GM18507 (cell line): ENCODE measurements around the gene MON2.

ENCODE experiments used
- DNase-seq: peaks from one replicate; pipeline ENCODE4 v3.0.0; 2011; ENCODE audit warnings: low read depth; ENCODE audit not compliant: insufficient read length; ENCODE audit errors: extremely low spot score
- FAIRE-seq: peaks from 2 replicates; lab custom pipeline; 2011; peaks lifted over from hg19 to GRCh38; lab: Jason Lieb, UNC

Gene MON2

DNA sequence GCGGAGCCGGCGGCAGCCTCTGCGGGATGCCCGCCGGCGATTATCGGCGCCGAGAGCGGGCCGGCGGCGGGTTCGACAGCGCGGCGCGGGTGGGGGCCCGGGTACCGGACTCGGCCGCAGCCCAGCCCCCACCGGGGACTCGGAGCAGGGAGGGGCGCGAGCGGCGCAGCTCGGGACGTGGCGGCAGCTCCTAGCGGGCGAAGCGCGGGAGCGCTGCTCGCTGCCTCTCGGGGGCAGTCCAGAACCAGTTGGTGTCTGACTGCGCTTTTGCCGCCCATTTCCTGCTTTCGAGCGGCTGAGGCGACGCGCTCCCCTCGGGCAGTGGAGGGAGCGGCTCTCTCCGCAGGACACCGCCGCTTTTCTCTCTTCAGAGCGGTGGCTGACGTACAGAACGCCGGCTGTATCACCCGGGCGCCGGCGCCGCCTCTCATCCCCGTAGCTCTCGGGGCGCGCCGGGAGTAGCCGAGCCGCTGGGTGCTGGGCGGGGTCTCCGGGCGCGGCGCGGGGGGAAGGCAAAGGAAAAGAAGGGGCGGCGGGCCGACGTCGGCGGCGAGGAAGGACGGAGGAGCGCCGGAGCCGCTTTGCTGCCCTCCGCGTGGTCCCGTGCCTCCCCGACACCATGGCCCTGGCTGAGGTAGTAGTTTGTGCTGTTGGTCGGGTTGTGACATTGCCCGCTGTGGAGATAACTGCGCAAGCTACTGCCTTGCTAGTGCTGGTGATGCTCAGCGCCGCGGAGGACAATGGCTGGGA, 136.6 kb downstream of the MON2 start:
- FAIRE-seq (peak; percentile 60), DNase-seq (peak; percentile 54)

GRCh38 chr12:62603811-62604098, 137.1 kb downstream of the MON2 start:
- DNase-seq (no peak), FAIRE-seq (no peak)

DNA sequence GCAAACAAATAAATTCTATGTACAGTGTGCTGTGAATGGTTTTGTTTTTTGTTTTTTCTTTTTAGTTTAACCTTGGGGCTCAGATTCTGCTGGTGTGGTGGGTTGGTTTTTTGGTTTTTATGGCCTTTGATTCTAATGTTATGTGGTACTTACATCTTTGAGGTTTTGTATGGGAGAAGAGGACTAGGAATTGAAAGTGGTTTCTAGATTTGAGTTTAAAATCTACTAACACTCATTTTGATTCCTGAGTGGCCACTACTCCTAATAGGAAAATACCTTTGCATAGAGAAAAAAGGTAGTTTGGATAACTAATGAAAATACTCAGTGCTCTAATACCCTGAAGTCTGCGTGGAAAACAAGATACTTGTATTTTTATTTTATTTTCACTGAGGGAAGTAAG, 137.7 kb downstream of the MON2 start:
- no peak for DNase-seq
- no peak for FAIRE-seq

DNA sequence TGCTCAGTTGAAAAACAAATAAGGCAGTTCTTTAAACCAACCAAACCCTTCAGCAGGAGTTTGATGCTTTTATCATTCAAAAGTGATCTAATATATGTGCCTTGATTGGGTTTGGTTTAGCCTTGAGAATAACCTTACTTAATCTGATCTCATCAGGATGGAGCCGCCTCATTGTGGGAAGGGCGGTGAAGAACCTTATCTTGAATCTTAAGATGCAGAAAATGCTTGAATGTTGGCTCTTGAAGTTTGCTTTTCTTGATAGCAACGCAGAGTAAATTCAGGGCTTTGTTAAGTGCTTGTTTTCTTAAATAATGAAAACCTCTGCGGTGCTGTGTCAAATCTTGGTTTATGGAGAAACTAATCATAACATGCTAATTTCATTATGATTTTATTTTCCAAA, 138.2 kb downstream of the MON2 start:
- DNase-seq (no peak), FAIRE-seq (no peak)

GRCh38 chr12:62605981-62606380, 139.4 kb downstream of the MON2 start:
- DNase-seq (no peak), FAIRE-seq (no peak)

GRCh38 chr12:62606654-62607053, 140.0 kb downstream of the MON2 start:
- DNase-seq (no peak), FAIRE-seq (no peak)

- DNase-seq (no peak), FAIRE-seq (no peak)
Observed at GRCh38 chr12:62613081-62613480, 146.5 kb downstream of the MON2 start.

DNA sequence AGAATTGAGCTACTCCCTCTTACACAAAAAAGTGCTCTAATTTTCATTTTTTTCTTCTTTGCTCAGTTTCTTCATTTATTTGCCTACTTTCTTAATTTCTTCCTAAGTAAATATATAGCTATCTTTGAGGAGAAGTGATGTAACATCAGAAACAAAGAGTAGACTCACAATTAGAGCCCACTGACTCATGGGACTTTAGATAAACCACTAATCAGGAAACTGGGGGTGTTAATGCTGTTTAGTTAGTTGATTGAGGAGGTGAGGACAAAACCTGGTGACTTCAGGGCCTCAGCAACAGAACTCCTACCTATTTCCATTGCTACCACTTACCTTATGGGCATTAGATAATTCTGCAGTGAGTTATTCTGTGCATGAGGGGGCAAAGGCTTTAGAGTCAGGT, 151.7 kb downstream of the MON2 start:
- no peak for DNase-seq
- no peak for FAIRE-seq

- FAIRE-seq (no peak), DNase-seq (no peak)
Observed at GRCh38 chr12:62618930-62619329, 152.3 kb downstream of the MON2 start.

- no peak for DNase-seq
- FAIRE-seq, result no peak
Observed at GRCh38 chr12:62621101-62621638, 154.5 kb downstream of the MON2 start.

DNA sequence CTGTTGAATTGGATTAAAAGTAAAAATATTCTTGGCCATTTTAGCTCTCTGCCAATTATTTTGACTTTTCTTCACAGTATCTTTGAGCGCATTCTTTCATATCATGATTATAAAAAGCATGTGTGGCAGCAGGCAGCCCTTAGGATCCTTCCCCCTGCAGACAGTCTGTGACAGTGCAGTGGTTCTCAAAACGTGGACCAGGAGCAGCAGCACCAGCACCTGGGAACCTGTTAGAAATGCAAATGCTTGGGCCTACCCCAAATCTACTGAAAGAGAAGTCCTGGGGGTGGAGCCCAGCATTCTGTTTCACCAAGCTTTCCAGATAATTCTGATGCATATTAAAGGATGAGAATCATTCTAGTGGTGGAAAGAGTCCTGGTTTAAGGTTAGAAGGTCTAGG, 155.6 kb downstream of the MON2 start:
- DNase-seq, result no peak
- FAIRE-seq, result no peak

- no peak for DNase-seq
- FAIRE-seq, result no peak
Observed at GRCh38 chr12:62625228-62625627, 158.6 kb downstream of the MON2 start.

GRCh38 chr12:62627181-62627580, 160.6 kb downstream of the MON2 start:
- no peak for DNase-seq
- no peak for FAIRE-seq

DNA sequence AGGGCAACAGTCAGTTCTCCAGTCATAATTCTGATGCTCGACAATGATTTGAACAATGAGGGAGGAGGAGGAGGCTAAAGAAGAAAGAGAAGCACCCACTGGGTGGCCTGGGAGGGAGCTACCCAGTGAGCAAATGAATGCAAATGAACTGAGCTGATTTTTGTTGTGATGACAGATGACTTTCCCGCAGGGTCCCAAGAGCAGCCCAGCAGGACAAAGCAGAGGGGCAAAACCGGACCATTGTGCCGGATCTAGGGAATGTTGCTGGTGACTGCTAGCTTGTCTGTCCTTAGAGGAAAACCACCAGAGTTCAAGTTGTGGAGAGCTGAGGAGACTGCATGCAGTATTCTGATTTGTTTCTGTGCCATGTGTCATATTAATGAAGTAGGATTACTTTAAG, 162.8 kb downstream of the MON2 start:
- FAIRE-seq (no peak), DNase-seq (no peak)

GRCh38 chr12:62629971-62630739, 163.5 kb downstream of the MON2 start:
- DNase-seq (no peak), FAIRE-seq (no peak)

DNA sequence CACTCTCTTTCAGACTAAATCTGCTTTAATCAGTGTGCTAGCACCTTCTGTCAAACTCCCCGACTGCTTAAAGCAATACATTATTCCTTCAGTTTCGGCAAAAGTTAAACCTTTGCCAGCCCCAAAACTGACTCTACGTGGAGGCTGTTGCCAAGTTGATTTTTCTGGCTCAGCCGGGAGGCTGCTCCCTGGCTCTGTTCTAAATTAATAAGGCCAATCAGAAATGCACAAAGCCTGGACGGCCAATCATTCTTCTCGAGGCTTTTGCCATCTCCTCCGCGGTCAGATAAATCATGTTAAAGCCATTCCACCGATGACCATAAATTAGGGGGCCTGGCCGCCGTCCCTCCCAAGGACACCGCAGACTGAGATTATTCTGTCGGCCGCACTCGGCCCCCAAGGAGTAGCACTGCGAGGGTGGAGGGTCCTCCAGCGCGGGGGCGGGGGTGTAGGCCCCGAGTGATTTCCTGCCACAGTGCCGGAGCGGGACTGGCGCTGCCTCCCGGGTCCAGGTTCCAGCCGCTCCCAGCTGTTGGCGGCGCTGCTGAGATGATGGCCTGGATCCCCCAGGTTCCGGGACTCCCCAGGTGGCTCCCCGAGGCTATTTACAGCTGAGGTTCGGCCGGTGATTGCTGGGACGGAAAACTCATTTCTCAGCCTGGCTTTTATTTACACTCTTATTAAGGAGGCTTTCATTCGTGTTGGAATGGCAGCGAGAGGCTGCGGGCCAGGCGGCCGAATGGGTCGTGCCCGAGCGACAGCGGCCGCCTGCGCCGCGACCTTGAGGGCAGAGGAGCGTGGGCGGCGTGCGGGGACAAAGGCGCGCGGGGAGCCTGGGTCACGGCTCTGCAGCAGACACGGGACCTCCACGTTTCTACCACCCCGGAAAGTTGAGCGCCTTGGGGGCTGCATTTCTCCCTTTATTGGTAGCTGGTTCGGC, 165.1 kb downstream of the MON2 start:
- DNase-seq (peak; percentile 32), FAIRE-seq (no peak)

- FAIRE-seq, result no peak
Observed at GRCh38 chr12:62632411-62632918, 165.8 kb downstream of the MON2 start.

DNA sequence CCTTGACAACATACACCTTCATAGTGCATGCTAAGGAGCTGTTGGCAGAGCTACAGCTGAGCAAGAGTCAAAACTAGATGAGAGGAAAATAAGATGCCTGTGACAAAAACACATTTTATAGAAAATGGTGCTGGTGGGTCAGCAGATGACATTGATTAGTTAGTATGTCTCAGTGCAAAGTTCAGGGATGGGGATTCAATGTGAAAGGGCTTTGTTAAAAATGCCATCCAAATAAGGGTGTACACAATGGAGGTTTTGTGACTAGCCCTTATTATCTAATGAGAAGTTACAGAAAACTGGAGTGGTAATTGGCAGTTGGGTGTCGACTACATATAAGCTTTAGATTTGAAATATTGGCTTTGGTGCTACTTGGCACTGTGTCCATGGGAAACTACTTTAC, 169.0 kb downstream of the MON2 start:
- no peak for FAIRE-seq
- DNase-seq, result no peak

More at GRCh38 chr12:62632411-62632918, 165.8 kb downstream of the MON2 start:
- no peak for DNase-seq

- FAIRE-seq (no peak), DNase-seq (no peak)
Observed at GRCh38 chr12:62637679-62638078, 171.1 kb downstream of the MON2 start.
